C4-2B (cell line): ENCODE measurements around the gene LRRC42.
A peak's percentile ranks its signal among the peaks of the same experiment; 100 is the strongest.

Experiments used
- H3K27ac ChIP-seq: fragments of 450-650 bp; 2 replicates; pipeline ENCODE4 v1.5.1; 2017
- CTCF ChIP-seq: fragments of 450-650 bp; conservative IDR thresholded peaks from 2 replicates; pipeline ENCODE4 v1.5.1; 2017; ENCODE audit warnings: mild to moderate bottlenecking
- ZFX ChIP-seq: fragments of 450-650 bp; IDR thresholded peaks from 2 replicates; pipeline ENCODE4 v1.6.1; 2017

Gene LRRC42

GRCh38 chr1:53942127-53942957 lies 3.8 kb upstream of the LRRC42 start:
- no peak overlapping the region for H3K27ac ChIP-seq
- TF ChIP-seq ZFX (no peak), CTCF (no peak)

DNA sequence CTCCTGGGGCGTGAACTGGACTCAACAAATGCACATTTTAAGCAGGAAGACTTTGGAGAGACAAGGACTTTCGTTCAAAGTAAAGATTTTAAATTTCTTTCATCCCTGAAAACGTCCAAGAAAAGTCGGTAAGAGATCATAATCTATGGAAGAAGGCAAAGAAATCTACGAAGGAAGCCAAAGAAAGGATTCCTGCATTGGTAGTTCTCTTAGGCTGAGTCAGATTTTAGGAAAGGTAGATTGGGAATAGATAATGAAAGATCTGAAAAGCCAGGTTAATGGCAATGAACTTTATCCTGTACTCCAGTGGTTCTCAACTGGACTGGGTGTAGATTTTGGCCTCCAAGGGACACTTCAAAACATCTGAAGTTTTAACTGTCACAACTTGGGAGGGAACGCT lies 3.1 kb upstream of the LRRC42 start:
- no peak overlapping the region for H3K27ac ChIP-seq
- no peak for TF ChIP-seq ZFX
- no peak for TF ChIP-seq CTCF

GRCh38 chr1:53943490-53944043 lies 2.6 kb upstream of the LRRC42 start:
- H3K27ac ChIP-seq: peak overlapping the region; percentile 18; the same call in 1 of the 2 replicates
- TF ChIP-seq ZFX (no peak), CTCF (no peak)

GRCh38 chr1:53944469-53945182 lies 1.5 kb upstream of the LRRC42 start:
- peak overlapping the region; percentile 79 for H3K27ac ChIP-seq
- TF ChIP-seq CTCF: no peak
- no peak for TF ChIP-seq ZFX

GRCh38 chr1:53945183-53945432 lies 1.0 kb upstream of the LRRC42 start:
- peak; percentile 50; the same call in 1 of the 2 replicates for TF ChIP-seq ZFX
- TF ChIP-seq CTCF: no peak
- H3K27ac ChIP-seq: peak overlapping the region; percentile 79

DNA sequence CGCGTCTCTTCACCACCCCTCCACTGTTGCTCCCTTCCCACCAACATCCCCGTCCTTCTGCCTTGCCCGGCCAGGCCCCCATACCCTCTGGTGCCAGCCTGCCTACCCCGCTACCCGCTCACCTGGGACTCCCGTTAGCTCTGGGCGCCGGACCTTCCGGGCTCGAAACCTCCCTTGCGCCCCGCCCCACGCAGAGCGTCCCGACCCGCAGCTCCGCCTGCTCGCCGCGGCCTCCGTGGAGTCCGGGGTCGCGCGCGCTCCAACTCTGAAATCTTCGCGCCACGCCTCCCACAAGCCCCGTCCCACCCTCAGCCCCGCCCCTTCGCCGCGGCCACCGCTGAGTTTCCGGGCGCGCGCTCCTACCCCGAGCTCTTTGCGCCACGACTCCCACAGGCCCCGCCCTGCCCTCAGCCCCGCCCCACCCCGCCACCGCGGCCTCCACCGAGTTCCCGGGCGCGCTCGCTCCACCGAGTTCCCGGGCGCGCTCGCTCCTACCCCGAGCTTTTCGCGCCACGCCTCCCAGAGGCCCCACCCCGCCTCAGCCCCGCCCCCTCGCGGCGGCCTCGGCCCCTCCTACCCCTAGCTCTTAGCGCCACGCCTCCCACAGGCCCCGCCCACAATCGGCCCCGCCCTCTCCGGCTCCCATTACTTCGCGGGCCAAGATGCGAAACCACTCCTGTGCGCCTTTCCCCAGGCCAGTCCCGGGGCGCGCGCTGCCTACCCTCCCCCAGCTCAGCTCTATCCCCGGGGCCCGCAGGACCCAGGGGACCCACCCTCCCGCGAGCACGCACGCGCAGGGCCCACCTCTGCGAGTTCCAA lies 508 bp upstream of the LRRC42 start, which contains the start of gene IFT25:
Gene IFT25, minus strand, starts transcription at position 267 of the 819 bp plus-strand sequence. CDS start 5,617 bp downstream, outside the sequence.
- H3K27ac ChIP-seq: peak within 1 kb of the TSS; percentile 79
- TF ChIP-seq ZFX (no peak), CTCF (no peak)
